SHP77 treated with DMSO at 0.1 percent for 48 hours (cell line): ENCODE data around the gene UACA.
"Not testable (repeated sequence)": the region's sequence is repeated elsewhere in the genome, so short reads cannot be mapped to it uniquely, and the experiment has no call there.

Source experiments
- DNase-seq: peaks from one replicate; lab custom pipeline; 2025; lab: John Stamatoyannopoulos, UW

The UACA gene, protein sequence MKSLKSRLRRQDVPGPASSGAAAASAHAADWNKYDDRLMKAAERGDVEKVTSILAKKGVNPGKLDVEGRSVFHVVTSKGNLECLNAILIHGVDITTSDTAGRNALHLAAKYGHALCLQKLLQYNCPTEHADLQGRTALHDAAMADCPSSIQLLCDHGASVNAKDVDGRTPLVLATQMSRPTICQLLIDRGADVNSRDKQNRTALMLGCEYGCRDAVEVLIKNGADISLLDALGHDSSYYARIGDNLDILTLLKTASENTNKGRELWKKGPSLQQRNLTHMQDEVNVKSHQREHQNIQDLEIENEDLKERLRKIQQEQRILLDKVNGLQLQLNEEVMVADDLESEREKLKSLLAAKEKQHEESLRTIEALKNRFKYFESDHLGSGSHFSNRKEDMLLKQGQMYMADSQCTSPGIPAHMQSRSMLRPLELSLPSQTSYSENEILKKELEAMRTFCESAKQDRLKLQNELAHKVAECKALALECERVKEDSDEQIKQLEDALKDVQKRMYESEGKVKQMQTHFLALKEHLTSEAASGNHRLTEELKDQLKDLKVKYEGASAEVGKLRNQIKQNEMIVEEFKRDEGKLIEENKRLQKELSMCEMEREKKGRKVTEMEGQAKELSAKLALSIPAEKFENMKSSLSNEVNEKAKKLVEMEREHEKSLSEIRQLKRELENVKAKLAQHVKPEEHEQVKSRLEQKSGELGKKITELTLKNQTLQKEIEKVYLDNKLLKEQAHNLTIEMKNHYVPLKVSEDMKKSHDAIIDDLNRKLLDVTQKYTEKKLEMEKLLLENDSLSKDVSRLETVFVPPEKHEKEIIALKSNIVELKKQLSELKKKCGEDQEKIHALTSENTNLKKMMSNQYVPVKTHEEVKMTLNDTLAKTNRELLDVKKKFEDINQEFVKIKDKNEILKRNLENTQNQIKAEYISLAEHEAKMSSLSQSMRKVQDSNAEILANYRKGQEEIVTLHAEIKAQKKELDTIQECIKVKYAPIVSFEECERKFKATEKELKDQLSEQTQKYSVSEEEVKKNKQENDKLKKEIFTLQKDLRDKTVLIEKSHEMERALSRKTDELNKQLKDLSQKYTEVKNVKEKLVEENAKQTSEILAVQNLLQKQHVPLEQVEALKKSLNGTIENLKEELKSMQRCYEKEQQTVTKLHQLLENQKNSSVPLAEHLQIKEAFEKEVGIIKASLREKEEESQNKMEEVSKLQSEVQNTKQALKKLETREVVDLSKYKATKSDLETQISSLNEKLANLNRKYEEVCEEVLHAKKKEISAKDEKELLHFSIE (N-terminal part only)

DNA sequence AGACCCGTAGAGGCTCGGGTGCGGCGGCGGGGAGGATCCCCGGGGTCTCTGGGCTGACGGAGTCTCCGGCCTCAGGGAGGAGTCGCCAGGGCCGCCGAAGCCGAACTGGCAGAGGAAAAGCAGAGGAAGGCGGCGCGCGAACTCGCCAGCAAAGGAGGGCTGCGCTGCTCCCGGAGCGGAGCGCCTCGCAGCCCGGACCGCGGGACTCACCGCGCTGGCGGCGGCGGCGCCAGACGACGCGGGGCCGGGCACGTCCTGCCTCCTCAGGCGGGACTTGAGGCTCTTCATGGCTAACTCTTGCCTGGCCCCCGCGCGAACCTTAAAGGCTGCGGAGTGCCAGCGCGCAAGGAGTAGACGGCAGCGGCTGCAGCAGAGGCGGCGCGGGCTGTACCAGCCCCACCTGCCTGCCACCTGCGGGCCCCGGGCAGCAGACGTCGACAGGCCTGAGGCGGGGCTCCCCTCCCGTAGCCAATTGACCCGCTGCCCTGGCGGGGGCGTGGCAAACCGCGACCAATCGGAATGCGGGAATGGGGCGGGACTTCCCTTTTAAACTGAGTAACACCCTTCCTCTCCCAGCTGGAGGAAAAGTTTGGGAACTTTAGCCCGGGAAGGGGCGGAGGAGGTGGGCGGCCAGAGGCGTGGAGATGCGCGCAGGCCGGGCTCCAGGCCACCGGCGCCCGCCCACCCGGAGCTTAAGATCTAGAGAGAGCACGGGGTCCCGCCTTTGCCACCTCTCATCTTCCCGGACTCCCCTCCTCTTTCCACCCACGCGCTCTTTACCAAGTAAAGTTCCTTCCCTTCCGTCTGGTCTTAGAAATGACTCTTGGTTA, at the start of gene UACA:
TSS of gene UACA (minus strand) at position 439 of the 830 bp plus-strand sequence. CDS start at position 288, 151 bp downstream.
- DNase-seq = no peak

DNA sequence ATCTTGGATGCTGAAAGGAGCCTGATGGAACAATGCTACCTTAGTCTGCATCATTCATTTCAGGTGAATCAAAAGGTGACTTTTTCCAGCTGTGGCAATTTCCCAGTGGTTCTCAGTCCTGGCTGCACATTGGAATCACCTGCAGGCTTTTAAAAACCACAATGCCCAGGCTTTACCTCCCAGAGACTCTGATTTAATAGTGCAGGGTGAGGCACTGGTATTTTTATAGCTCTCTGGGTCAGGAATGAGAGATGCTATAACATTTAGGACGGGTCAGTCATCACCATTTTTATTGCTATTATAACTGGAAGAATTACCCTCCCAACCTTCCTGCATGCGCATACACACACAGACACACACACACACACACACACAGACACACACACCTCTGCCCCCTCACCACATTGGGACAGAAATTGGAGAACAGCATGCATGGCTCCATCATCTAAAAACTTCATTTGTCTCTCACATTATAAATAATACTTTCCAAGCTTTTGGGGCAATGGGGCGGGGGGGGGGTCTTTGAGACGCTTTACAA, 49.5 kb upstream of the UACA start:
- DNase-seq = no peak

DNA sequence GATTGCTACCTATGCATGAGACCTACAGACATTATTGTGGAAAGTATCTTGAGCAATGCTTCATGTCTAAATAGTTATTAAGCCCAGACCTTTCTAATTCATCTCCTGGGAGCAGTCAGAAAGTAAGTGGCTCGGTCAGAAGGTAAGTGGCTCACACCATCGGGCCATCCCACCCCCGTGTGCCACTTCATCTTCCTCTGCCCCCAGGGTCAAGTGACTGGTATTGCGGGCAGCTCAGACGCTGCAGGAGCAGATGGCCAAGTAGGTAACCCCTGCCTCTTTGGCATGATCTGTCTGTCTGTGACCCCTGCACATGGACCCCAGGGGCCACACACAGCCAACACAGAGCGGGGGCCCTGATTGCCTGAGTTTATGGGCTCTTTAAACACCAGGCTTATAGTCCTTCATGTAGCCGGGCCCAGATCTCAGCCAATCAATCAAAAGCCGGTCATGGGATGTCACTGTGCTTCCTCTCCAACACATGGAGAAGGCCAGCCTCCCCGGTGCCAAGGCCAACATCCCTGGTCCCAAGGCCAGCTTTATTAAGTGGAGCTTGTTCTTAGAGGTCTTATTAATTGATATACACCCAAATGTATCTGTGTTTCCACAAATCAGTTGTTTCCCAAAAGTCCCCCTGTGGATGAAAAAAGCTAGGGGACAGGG, 47.7 kb upstream of the UACA start:
- DNase-seq = no peak

DNA sequence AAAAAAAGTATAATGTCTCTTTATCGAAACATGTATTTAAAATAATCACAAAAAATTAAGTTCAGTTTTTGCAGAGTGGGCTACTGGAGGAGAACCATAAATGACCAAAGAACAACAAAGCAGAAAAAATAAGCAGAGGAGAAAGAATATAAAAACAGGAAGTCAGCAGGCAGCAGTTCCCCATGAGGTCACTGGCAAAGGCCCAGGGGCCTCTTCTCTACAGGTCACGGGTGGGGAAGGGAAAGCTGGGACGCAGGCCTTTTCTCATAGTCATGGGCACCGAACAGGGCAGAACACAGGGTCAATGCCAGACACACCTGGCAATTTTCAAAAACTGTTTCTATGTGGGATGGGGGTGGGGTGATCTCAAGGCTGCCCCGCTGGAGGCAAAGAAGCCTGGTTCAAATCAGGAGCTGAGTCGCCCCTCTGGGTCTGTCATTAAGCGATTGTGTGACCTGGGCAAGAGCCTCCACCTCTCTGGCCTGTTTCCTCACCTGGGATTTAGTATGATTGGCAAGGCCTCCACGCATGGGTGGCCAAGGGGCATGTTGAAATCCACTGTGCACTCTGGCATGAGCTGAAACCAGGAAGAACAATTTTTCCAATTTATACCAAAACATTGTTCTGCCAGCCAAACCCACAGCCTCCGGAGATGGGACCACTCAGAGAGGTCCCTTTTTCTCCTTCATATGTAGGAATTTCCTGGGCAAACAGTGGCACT, 43.8 kb upstream of the UACA start:
- DNase-seq = no peak

DNA sequence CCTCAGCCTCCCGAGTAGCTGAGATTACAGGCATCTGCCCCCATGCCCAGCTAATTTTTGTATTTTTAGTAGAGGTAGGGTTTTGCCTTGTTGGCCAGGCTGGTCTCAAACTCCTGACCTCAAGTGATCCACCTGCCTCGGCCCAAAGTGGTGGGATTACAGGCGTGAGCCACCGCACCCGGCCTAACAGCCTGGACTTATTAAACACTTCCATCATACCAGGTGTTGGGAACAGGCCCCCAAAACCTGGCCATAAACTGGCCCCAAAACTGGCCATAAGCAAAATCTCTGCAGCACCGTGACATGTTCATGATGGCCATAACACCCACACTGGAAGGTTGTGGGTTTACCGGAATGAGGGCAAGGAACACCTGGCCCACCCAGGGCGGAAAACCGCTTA, 41.0 kb upstream of the UACA start:
- DNase-seq = not testable (repeated sequence)

DNA sequence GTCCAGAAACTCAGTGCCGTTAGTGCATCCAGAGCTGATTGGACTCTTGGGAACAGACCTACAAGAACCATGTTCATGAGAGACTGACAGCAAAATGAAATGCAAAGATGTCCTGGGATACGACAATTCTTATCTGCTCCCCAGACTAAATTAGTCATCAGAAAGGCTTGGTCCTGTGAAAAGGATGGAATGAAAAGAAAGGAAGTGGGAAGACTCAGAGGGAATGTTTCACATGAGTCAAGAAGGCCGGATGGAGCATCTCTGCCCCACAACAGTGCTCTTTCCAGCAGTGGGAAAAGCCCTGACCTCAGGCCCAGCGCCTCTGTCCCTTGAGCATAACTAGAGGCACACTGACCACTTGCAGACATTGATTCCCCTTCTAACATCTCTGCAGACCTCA, 39.3 kb upstream of the UACA start:
- DNase-seq = no peak

DNA sequence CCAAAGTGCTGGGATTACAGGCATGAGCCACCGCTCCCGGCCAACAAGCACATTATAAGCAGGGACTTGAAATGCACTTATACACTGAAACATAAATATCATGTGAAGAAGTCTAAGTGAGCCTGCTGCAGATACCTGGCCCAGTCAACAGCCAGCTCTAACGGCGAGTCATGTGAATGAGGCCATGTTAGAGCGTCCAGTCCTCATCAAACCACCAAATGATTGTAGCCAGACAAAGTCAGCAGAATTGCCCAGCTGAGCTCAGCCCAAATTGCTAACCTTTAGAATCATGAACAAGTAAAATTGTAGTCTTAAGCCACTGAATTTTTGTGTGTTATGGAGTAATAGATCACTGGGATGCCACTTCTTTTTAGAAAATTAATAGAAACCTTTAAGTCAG, 37.8 kb upstream of the UACA start:
- no peak for DNase-seq

DNA sequence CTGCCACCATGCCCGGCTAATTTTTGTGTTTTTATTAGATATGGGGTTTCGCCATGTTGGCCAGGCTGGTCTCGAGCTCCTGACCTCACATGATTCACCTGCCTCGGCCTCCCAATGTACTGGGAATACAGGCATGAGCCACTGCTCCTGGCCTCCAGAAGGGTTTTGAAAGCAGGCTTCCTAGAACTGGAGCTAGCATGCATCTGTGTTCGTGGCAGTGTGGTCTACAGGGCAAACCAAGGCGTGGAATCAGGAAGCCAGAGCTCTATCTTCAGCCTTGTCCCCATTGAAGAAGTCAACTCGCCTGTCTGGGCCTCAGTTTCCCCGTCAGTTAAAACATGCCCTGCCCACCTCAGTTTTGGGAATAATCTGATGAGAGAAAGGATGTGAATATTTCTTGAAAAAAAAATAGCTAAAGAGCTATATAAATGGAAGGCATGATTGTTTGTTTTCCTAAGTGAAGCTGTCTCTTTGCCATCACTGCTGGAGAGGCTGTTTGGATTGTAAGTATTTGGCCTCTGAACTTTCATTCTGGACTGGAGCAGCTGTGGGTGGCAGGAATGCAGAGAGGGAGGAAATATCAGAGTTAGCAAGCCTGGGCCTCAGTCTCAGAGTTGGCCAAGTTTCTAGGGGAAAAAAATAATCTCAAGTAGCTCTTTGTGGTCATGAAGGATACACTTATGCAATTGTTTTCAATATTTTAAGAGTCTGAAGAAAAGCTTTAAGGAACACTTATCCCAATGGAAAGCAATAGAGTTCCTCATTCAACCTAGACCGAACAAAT, 36.5 kb upstream of the UACA start:
- no peak for DNase-seq

DNA sequence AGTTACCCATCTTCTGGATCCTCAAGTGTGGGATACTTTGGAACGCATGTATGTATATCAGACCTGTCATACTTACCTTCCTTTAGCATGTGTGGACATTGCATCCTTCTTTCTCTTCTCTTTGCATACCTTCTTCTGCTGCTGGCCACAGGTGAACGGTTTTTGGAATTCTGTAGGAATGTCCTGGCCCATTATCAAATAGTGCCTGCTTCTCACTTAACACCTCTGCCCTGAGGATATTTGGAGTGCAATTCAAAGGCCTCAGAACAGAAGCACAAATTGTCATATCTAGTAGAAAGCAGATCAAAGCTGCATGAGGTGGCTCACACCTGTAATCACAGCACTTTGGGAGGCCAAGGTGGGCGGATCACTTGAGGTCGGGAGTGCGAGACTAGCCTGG, 34.1 kb upstream of the UACA start:
- DNase-seq = no peak

DNA sequence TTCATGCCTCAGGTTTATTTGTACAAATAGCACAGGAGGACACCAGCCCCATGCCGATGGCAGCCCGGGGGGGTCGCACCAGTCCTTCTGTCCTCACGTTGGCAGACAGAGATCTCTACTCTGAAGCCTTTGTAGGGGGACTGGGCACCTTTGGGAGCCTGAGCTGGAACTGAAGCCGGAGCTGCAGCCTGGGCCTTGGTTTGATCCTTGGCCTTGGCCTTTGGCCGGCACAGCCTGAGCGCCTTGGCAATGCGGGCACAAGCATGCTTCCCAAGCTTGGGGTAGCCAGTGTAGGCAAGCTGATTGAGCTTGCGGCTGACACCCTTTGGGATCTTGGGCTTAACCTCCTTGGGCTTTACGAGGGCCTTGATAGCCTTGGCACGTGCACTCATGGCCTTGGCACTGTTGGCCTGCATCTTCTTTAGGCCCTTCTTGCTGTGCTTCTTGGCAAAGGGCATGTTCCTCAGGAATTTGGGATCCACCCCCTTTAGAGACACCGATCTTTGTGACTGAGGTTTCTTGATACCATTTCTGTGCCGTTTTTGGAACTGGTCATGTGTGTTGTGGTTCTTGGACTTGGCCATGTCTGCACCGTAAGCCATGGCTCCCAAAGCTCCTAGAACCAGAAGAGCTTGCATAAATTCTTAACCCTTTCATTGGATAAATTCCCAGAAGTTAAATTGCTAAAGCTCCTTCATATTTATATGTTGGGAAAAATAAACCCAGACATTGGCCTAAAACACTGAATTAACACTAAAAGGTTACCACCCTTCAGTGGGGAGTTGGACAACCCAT, 33.4 kb upstream of the UACA start:
- DNase-seq = no peak

DNA sequence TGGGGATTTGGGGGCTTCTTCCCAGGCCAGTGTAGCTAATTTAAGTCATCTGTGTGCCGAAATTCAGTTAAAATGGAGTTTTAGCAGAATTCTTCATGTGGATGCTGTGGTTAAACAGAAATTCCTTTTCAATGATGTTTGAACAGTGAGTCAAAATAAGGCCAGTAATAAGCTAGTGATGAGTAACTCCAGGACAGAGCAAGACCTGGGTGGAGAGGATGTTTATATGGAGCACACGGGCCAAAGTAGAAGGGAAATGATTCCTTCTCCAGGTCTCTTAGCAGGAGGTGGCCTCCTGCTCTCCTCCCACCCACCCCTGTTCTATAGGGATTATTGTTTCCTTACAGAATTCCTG, 31.9 kb upstream of the UACA start:
- no peak for DNase-seq

DNA sequence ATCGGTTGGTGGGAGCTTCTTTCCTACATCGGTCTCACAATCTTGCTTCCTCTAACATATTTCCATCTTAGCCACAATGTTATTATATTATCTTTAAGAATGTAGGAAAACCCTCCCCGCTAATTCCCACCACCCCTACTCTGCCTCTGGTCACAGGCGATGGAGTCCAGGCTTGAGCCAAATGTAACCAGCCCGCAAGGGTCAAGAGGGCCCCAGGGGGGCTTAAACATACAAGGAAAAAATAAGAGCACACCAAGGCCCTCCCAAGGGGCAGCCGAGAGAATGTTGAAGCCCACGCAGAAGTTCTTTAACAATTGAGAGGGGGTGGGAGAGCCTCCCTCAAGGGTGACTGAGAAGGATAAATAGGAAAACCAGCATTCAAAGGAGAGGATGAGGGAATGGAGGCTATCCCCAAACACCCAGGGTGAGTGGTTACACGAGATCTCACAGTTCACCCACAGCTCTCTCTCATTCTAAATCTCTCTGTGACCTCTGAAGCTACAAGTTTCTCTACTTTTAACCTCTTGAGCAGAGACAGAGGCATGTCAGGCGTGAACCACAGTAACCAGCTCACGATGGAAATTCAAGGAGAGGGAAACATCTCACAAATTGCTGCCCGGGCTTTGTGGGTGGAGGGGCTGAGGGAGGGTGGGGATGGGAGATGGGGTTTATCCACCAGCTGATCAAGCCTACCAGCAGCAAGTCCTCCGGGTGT, 31.4 kb upstream of the UACA start:
- no peak for DNase-seq

DNA sequence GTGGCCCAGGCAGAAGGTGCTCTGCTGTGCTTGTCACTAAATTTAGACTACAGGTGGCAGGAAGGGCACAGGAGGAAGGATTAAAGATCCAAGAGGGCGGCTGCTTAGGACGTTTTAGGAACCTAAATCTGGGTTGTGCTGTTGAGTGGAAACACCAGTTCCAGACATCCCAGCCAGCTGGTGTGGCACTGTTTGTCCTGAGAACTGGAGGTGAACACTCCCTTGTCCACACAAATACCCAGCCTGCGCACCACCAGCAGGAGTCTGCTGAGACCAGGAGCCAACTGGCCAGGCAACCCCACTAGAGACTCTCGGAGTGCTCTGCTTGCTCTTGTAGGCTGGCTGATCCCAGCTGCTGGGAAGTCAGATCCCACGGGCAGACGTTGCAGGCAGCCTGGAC, 30.3 kb upstream of the UACA start:
- no peak for DNase-seq

DNA sequence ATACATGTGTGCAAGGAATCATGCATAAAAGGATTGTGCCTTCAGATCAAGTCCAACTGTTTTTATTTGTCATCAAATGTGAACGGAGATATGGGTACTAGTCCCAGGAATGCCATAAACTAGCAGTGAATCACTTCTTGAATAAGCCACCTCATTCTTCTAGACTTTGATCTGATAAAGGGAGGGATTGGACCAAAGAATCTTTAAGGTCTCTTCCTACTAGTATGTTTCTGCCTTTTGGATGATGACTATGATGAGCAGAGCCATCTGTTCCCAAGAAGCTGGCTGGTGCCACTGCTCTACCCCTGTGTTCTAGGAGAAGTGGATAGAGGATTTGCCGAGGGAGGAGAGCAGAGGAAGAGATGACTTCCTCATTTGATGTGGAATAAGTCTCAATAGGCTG, 28.8 kb upstream of the UACA start:
- no peak for DNase-seq

DNA sequence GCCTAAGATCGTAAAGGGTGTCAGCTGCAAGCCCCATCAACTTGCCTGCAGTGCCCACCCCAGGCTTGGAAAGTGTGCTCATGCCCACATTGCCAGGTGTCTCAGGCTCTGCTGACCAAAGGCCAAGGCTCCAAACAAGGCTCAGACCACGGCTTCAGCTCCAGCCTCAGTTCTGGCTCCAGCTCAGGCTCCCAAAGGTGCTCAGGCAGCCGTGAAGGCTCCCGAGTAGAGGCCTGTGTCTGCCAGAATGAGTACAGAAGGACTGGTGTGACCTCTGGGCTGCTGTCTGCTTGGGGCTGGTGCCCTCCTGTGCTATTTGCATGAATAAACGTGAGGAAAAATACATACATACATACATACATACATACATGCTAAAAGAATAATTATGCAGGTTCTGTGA, 27.9 kb upstream of the UACA start:
- no peak for DNase-seq

DNA sequence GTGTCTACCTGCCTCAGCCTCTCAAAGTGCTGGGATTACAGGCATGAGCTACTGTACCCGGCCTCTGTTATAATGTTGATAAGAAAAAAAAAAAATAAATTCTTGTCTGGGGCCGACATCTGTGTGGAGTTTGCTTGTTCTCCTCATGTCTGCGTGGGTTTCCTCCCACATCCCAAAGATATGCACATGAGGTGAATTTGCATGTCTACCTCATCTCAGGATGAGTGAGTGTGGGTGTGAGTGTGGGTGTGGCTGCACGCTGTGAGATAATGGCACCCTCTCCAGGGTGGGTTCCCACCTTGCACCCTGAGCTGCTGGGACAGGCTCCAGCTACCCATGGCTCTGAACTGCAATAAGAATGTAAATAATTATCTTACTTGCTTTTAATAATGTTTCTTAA, 25.9 kb upstream of the UACA start:
- no peak for DNase-seq

DNA sequence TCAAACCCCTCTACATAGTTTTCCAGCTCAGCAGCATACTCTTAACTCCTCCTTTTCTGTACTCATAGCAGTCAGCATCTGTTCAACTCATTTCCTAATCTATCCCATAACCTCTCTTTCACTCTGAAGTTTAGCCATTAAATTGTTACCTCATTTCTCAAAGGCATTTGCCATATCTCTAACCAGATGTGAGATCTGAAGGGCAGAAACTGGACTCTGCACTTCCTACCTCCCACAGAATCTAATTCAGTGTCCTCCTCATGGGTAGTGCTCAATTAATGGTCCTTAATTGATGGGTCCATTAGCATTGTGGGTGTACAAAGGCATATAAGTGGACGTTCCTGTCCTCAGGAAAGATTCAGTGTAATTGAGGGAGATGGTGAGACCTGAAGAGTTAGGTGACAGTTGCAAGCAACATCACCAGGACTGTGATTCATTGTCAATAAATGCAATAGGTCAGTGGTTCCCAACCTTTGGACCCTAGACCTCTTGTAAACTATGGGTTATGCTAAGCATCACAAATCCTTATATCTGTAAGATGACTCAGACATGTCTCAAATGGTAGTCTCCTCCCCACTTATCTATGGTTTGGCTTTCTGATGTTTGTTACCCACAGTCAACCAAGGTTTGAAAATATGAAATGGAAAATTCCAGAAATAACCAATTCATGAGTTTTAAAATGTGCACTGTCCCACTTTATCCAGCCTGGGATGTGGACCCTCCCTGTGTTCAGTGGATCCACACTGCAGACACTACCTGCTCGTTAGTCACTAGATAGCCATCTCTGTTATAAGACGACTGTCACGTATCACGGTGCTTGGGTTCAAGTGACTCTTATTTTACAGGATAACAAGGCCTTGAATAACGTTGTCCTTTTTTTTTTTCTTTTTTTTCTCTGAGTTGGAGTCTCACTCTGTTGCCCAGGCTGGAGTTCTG, 25.0 kb upstream of the UACA start:
- no peak for DNase-seq
